Thoracic aorta (tissue), 2 donors: Measurements from ENCODE around the gene KIAA0232. TPM values are rescaled to one million over a fixed set of nuclear protein-coding genes. Genes with fewer than 3 reads are reported as not detected.

Experiments
- ATAC-seq: fragments of 150-250 bp; one replicate; pipeline ENCODE4 v1.8.0; 2017; ENCODE audit warnings: low read depth; ENCODE audit not compliant: insufficient number of reproducible peaks, low FRiP score
- DNase-seq: peaks from one replicate; pipeline ENCODE4 v3.0.0-alpha.2; 2020; ENCODE audit warnings: low spot score
- H3K27ac ChIP-seq, 2 donors: fragments of 200-600 bp; sonication (generic); 1 replicate in 1 of 2; 2 replicates in 1 of 2; pipeline ENCODE4 v1.5.1; 2016; ENCODE audit warnings: mild to moderate bottlenecking in 2 of 2, moderate library complexity in 2 of 2
- H3K27me3 ChIP-seq: fragments of 200-600 bp; sonication (generic); replicated peaks from 2 replicates; pipeline ENCODE4 v1.6.0; 2016; ENCODE audit warnings: mild to moderate bottlenecking; ENCODE audit not compliant: insufficient read depth
- H3K36me3 ChIP-seq: fragments of 200-600 bp; sonication (generic); one replicate; pipeline ENCODE4 v1.5.1; 2016
- H3K4me1 ChIP-seq, 2 donors: fragments of 200-600 bp; sonication (generic); 1 replicate in 1 of 2; 2 replicates in 1 of 2; pipeline versions ENCODE4 v1.5.1 to v1.6.0; 2016; ENCODE audit warnings: low read depth in 2 of 2, mild to moderate bottlenecking in 1 of 2; ENCODE audit not compliant: control insufficient read depth in 1 of 2
- H3K4me3 ChIP-seq: fragments of 200-600 bp; sonication (generic); 2 replicates; pipeline ENCODE4 v1.5.1; 2016; ENCODE audit warnings: mild to moderate bottlenecking
- H3K9me3 ChIP-seq: fragments of 200-600 bp; sonication (generic); 2 replicates; pipeline ENCODE4 v1.5.1; 2016
- total RNA-seq, 2 donors: library from RNA; depleted of rRNA; stranded (reverse); fragments of >200 nt; gene quantifications; one replicate each; pipeline versions ENCODE4 v1.1.0 to v1.2.3, GENCODE V29; 2016
- TF ChIP-seq, protein P1 (sequence below): fragments of 200-600 bp; sonication (generic); IDR thresholded peaks from one replicate; pipeline ENCODE4 v1.5.1; 2019; ENCODE audit warnings: antibody characterized with exemption

KIAA0232 gene
- total RNA-seq, 2 donors from 2014 or later, result 56.9 to 80.8 TPM

DNA sequence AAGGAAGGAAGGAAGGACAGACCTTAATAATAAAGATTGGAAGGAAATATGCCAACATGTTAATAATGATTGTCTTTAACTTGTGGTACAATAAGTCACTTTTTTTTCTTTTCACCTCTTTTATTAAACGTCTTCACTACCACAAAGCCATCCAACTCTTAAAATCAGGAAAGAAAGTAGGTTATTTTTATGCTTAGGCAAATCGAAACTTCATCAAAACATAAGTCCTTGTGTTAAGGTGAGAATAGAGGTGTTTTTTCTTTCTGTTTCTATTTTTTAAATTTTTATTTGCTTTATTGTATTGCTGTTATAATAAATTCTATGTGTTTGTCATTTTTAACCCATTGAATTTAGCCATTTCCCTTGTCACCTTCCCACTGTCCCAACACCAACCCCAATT lies 40.0 kb upstream of the KIAA0232 start:
- no peak for ATAC-seq

DNA sequence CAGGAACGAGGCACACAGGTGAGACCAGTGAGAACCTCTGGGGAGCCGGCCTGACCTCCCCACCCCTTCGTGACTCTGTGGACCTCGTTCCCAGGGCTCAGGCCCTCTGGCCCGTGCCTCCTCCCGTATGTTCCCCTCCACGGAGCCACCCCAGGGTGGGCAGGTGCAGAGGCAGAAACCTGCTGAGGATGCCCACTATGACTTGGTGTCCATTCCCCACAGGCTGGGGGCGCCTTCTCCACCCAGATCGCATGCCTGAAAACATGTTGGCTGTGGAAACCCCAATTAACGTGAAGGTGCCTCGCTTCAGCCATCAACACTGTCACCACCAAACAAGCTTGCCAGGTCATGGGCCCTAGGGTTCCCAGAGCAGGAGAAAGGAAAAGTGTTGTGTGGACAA lies 39.5 kb upstream of the KIAA0232 start:
- Histone ChIP-seq H3K36me3 (no peaks in the 10 kb centered on the region), H3K4me3 (no peak overlapping the region), H3K27me3 (no peaks in the 10 kb centered on the region), H3K9me3 (no peaks in the 10 kb centered on the region), H3K4me1 (peaks cover 8 to 14% of the 10 kb centered on the region in 2 donors), H3K27ac (no peak overlapping the region)
- TF ChIP-seq, protein P1, sequence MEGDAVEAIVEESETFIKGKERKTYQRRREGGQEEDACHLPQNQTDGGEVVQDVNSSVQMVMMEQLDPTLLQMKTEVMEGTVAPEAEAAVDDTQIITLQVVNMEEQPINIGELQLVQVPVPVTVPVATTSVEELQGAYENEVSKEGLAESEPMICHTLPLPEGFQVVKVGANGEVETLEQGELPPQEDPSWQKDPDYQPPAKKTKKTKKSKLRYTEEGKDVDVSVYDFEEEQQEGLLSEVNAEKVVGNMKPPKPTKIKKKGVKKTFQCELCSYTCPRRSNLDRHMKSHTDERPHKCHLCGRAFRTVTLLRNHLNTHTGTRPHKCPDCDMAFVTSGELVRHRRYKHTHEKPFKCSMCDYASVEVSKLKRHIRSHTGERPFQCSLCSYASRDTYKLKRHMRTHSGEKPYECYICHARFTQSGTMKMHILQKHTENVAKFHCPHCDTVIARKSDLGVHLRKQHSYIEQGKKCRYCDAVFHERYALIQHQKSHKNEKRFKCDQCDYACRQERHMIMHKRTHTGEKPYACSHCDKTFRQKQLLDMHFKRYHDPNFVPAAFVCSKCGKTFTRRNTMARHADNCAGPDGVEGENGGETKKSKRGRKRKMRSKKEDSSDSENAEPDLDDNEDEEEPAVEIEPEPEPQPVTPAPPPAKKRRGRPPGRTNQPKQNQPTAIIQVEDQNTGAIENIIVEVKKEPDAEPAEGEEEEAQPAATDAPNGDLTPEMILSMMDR, result no peak
- DNase-seq (no peak), ATAC-seq (no peak)

More for the DNA sequence above, 40.0 kb upstream of the KIAA0232 start:
- peaks cover 3 to 11% of the 10 kb centered on the region in 2 donors for H3K4me1 ChIP-seq
- no peaks in the 10 kb centered on the region for H3K27me3 ChIP-seq
- H3K27ac ChIP-seq, result no peak overlapping the region
- H3K9me3 ChIP-seq, result no peaks in the 10 kb centered on the region
- DNase-seq, result no peak
- TF ChIP-seq, protein P1, result no peak
- H3K4me3 ChIP-seq, result no peak overlapping the region
- no peaks in the 10 kb centered on the region for H3K36me3 ChIP-seq

DNA sequence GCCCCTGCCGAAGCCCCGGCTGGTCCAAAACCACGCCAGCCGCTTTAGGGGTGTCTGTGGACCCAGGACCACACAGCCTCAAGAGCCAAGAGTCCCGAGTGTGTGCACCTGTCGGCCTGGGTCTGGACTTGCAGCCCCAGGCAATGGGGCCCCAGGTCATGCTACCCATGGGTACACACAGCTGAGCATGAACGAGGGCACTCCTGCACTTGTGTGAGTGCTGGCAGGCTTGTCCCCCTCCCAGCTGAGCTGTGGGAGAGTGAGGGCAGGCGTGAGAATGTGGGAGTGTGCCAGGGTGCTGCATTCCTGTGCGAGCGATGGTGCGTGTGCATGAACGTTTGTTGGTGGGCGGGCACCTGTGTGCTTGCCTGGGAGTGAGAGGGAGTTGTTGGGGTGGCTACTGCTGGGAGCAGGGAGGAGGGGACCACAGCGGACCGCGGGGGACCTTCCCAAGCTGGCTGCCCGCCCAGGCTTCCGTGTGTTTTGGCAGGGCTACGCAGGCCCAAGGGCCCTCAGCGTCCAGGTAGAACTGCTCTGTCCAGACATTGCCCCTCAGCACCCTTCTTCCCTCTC lies 35.7 kb upstream of the KIAA0232 start:
- Histone ChIP-seq H3K36me3 (no peaks in the 10 kb centered on the region), H3K27ac (peak overlapping the region in 1 of 2 donors; percentile 9), H3K4me3 (peak overlapping the region; percentile 7), H3K4me1 (peaks cover 12 to 14% of the 10 kb centered on the region in 2 donors), H3K27me3 (no peaks in the 10 kb centered on the region), H3K9me3 (no peaks in the 10 kb centered on the region)
- TF ChIP-seq, protein P1, result no peak
- ATAC-seq, result no peak
- DNase-seq, result no peak

DNA sequence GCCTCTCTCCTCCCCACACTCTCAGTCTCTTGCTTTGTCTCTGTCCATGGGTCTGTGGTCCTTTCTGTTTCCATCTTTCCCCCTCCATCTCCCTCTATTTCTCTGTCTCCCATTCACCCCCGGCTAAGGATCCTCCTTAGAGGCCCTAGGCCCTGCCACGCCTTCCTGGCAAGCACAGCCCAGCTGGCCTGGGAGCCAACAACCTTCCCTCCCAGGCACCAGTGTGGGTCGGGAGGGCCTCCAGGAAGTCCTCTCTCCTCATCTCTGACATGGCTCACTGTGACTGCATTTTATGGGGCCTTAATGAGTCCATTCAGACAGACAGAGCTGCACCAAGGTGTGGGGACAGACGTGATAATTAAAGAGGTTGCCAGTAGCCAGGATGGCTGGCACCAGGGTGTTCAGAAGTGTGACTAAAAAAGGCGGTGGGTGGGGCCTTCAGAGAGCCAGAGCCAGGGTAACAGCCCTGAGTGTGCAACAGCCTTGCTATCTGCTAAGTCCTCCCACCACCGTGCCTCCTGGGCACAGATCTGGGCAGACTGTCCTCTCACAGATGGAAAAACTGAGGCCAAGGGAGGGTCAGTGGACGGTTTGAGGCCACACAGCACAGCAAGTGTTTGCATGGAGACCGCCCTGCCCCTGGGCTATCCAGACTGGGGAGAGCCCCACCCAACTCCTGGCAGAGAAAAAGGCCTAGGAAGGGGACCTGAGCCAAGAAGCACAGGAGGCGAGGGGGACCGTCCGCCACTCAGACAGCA lies 35.1 kb upstream of the KIAA0232 start:
- DNase-seq (no peak), ATAC-seq (no peak)
- H3K27ac ChIP-seq, result peak overlapping the region in 1 of 2 donors; percentile 9
- no peaks in the 10 kb centered on the region for H3K36me3 ChIP-seq
- H3K4me3 ChIP-seq, result peak overlapping the region; percentile 7
- TF ChIP-seq, protein P1, result no peak
- H3K4me1 ChIP-seq, result peaks cover 12 to 14% of the 10 kb centered on the region in 2 donors
- no peaks in the 10 kb centered on the region for H3K27me3 ChIP-seq
- no peaks in the 10 kb centered on the region for H3K9me3 ChIP-seq

DNA sequence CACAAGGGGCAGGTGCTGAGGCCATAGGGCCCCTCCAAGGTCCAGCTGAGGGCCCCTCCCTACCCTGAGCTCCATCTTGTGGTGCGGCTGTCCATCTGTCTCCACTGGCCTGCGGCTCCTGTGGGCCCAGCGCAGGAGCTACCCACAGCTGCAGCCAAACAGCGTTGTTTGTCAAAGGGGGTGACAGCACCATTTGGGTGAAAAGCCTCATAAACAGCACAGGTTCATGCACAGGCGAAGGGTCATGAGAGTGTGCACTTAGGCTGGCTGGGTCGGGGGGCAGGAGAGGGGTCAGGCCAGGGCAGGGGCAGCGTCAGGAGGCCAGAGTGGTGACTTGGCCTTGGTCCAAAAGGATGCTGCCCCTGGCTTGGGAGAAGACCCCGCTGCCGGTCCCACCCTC lies 34.2 kb upstream of the KIAA0232 start:
- Histone ChIP-seq H3K27ac (no peak overlapping the region), H3K36me3 (no peaks in the 10 kb centered on the region), H3K4me3 (no peak overlapping the region), H3K9me3 (no peaks in the 10 kb centered on the region), H3K4me1 (peaks cover 12 to 14% of the 10 kb centered on the region in 2 donors), H3K27me3 (no peaks in the 10 kb centered on the region)
- DNase-seq (no peak), ATAC-seq (no peak)
- TF ChIP-seq, protein P1, result no peak
